GM18505 (cell line): ENCODE results near the gene SRGAP1.

ENCODE experiments used
- ATAC-seq: cut with Tn5 transposase; IDR thresholded peaks from one replicate; pipeline ENCODE4 v1.9.1; 2021; ENCODE audit not compliant: unreplicated experiment
- POLR2A ChIP-seq: IDR thresholded peaks from 4 replicates; pipeline ENCODE4 v1.6.1; 2011; ENCODE audit warnings: borderline replicate concordance; ENCODE audit not compliant: insufficient read depth, insufficient read length; ENCODE audit errors: extremely low read depth

The SRGAP1 gene

DNA sequence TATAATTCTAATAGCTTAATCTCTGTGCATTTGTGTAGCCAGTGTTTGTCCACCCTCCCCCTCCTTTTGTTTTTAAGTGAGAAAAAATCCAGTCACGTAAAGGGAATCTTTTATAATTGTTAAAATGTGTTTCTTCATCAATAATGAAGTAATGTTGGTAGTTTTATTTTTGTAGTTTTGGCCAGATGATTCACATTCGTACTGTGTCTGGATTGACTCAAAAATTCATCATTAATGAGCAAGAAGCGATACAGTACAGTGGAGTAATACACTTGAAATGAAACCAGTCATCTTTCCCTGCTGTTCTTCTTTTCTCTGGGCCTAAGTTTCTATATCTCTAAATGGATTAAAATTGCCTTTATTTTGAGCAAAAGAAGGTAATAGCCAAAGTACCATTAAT, 86.5 kb downstream of the SRGAP1 start:
- no peak for TF ChIP-seq POLR2A
- no peak for ATAC-seq

DNA sequence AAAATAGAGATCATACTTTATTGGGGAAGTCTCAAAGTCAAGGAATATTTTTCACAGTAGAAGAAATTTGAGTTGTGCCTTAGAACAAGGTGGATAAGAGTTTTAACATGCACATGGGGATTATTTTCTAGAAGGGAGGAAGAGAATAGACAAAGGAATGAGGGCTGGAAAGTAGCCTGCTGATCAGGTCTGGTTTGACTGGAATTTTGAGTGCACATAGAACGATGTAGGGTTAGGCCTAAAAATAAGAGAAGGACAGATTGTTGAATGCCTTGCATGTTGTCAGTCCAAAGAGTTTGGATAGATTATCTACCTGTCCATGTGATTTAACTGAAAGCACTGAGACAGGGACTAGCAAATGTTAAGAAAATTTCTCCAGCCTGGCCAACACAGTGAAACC, 87.2 kb downstream of the SRGAP1 start:
- no peak for ATAC-seq
- TF ChIP-seq POLR2A, result no peak

DNA sequence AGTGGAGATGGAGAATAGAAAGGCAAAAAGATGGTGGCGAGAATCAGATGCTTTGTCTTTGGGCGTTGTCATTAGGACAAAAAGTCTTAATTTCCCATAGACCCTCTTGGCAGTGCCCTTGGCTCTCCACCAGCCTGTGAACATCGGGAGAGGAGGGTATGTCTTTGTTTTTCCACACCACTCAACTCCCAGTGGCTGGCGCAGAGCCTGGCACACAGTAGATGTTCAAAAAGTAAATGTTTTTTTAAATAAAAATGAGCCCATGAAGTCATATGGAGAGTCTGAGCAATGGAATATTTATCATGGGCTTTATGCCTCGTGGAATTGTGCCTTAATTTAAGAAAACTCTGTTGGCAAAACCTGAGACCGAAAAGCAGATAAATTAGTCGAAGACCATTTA, 90.4 kb downstream of the SRGAP1 start:
- no peak for ATAC-seq
- no peak for TF ChIP-seq POLR2A

DNA sequence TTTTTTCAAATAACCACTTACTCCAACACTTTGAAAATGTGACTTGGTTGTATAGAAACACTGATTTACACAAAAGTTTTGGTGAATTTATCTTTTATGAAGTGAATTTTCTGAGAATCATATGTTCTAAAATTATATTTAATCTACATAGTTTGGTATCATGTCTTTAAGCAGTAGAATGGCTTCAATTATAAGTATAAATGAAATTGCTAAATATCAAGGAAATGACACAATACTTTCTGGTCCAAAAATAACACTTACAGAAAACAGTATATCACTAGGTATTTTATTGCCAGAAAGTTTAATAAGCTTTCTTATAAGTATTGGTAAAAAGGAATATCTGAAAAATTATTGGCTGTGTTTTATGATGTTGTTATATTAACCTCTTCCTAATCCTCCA, 90.9 kb downstream of the SRGAP1 start:
- ATAC-seq, result no peak

DNA sequence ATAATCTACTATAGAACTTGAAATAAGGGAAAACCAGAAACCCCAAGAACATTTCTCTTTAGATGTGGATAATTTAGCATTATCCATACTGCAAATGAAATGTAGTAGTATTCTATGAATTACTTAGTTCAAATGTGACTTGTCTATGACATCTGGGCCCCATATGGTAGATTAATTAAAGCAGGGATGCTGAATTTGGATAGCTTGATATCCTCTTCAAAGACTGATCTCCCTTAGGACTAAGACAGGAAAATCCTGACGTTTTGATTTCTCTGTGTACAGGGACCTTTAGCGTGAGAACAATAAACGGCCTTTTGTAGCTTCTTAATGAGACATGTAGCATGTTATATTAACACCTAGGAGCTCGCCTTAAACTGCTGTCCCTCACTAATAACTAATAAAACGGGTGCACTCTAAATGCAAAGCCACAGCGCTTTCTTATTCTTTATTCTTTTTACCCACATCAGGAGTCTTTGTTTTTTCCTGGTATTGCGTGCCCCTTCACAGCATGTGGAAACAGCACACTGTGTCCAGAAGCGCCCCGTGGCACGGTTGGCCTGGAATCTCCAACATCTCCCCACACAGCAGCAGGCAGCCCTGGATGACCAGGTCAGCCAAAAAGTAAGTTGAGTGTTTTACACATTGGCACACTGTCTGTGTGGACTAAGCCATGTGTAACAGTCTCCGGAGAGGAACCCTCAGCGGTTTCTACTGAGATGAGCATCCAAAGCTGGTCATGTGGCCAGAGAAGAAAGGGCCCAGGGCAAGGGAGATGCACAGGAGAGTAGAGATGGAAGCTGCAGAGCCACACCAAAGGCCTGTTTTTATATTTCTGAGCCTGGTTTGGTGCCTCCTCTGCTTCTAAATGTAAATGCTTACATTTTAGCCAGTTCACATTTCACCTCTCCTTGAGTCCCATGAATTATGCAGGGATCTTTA, 93.1 kb downstream of the SRGAP1 start:
- ATAC-seq, result no peak

More for the DNA sequence above, 90.9 kb downstream of the SRGAP1 start:
- no peak for TF ChIP-seq POLR2A

DNA sequence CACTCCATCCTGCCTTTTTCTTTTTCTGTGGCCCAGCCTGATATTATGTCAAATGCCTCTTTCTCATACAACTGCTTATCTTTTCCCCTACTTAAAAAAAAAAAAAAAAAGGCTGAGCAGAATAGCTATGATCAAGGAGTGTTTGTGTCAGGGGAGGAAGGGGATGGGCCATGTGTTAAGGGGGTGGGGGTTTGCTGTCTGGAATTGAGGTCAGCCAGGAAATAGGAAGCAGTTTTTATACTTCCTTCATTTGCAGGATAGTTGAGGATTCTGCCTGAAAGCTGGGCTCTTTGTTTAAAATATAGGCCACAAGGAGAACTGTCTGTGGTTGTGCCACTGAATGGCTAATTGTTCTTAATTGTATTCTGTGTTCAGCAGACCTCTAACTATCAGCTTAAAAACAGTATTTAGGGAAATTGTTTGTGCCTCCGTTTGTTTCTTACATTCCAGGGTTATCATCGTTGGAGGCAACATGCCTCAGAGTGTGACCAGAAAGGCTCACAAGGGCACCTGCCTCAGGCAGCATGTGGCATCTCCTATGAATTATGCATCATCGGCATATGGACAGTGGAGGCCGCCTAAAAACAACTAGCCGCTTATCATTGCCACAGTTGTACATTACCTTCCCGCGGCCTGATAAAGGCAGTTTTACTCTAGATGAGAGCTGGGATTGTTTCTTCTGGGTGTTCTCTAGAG, 96.0 kb downstream of the SRGAP1 start:
- no peak for ATAC-seq

More for the DNA sequence above, 93.1 kb downstream of the SRGAP1 start:
- TF ChIP-seq POLR2A, result no peak

DNA sequence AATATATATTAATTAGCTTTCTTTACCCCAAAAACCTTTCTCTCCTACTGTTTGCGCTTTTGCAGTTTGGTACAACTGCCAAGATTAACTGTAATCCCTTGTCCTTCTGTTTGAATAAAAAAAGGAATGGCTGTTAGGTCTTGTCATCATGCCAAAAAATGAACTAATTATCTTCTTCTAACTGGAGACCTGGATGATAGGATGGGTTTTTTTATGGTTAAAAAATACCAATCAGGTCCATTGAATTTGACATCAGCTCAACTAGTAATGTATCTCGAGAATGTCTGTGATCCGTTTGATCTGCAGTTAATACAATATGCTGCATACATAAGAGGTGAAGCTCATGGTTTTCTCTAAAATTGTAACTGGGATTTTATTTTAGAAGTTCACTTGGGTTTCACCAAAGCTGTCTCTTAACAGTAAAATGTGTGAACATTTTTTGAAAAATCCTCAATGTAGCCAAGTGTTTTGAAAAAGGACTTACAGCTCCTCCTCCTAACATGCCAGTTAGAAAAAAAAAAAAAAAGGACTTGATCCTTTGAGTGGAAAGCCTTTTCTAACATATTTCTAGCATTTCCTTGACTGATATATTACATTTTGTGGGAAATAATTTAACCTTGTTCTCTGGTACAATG, 96.8 kb downstream of the SRGAP1 start:
- no peak for ATAC-seq

More for the DNA sequence above, 96.0 kb downstream of the SRGAP1 start:
- no peak for TF ChIP-seq POLR2A

DNA sequence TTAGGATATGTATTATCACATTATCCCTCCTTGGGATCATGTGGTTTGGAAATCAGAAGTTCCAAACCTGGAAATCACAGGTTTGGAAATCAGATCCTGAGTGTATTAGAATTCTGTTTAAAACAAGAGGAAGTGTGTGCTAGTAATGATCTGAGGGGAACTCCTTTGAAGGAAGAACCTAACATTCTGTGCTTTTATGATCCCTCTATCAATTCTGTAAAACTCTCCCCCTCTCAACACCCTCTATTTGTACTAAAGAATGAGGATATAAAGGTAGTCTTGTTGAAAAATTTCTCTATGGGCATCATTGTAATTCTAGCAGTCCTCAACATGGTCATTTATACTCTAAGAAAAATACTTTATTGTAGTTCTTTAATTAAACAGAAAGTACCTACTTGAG, 97.4 kb downstream of the SRGAP1 start:
- TF ChIP-seq POLR2A, result no peak
- no peak for ATAC-seq

More for the DNA sequence above, 96.8 kb downstream of the SRGAP1 start:
- TF ChIP-seq POLR2A, result no peak

DNA sequence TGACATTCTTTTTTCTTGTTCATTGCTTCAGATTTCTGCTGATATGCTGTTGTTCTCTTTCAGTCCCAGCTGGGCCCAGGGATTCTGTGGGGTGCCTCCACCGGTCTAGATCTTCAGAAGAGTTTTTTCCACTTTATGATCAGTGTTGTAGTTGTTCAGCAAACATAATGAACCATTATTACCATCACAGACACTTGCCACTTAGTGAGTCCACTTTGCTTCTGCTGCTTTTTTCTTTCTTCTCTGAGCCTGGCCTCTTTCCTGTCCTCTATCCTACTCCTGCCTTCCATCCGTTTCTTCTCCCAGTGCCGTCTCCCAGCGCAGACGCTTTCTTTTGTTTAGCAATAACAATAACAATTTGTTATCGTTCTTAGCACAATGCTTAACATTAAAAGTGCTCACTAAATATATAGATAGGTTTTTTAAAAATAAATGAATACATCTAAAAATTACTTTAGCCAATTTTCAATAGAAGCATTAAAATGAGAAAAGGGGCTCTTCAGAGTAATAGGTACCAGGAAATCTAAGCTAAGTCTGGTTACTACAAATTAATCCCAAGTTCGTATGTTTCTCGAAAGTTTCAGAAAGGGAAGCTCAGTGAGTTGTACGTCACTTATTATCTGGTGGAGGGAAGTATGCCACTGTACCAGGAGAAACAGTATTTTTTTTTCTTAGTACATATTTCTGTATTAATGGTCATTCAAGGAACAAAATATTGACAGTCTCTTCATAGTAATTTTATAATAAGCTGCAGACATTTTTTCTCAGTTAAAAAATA, 98.2 kb downstream of the SRGAP1 start:
- TF ChIP-seq POLR2A, result no peak
- ATAC-seq, result no peak

DNA sequence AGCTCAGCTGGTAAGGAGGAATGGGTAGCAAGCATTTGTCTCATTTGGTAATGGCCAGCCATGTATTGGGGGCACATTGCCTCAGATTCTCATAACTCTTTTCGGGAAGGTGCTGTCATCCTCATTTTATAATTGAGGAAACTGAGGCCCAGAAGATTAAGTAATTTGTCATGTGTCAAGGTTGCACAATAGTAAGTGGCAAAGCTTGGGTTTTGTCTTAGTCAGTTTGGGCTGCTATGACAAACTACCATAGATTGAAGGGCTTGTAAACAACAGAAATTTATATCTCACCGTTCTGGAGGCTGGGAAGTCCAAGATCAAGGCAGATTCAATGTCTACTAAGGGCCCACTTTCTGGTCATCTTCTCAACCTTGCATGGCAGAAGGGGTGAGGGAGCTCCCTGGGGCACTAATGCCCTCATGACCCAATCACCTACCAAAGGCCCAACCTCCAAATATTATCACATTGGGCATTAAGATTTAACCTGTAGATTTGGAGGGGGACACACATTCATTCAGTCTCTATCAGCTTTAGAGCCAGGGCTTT, 99.6 kb downstream of the SRGAP1 start:
- ATAC-seq, result no peak
- no peak for TF ChIP-seq POLR2A

DNA sequence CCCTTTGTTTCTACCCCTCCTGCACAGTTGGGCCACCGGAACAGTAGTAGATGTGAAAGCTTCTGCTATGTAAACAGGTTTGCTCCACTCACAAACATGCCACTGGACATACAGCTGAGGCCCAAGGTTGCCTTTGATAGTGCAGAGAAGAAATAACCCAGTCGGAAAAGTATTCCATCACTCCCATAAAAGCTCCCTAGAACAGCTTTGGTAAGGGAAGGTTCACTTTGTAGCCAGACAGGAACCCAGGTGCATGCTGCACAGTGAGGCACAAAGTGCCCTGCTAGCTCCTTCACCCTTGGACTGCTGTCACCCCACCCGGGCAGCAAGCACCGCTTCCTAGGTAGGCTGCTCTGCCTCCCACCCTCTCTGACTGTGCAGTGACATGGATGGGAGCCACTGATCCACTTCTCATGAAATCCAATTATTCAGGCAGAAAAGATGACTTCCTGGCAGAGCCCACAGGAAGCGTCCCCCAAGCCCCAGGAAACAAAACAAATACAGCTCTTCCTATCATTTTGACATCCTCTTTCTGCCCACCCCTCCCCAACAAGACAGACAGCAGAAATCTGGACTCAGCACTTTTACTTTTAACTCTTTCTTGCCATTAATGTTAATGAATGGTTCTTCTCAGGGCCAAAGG, 100.2 kb downstream of the SRGAP1 start:
- no peak for TF ChIP-seq POLR2A
- no peak for ATAC-seq

DNA sequence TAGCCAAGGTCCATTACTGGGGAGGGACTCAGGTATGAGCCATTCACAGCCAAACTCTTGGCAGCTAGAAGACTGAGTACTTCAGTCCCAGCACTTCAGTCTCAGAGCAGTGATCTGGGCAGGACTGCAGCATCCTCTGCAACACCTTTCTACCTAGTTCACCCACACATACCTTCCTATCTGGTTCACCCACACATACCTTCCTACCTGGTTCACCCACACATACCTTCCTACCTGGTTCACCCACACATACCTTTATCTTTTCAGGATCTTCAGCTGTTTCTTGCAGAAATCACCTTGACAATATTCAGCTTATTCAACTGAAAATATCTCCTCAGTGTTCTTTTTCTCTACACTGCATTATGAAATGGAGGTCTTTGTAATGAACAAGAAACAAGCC, 101.3 kb downstream of the SRGAP1 start:
- no peak for TF ChIP-seq POLR2A
- ATAC-seq, result no peak
